Left ventricle myocardium inferior (tissue), 1 donor: ENCODE results near the gene THAP12. TPM values are rescaled to one million over a fixed set of nuclear protein-coding genes. Genes with fewer than 3 reads are reported as not detected.
A peak's percentile ranks its signal among the peaks of the same experiment; 100 is the strongest.

ENCODE experiments used
- DNase-seq: peaks from one replicate; pipeline ENCODE4 v3.0.0-alpha.2; 2020
- H3K27ac ChIP-seq: fragments of 200-600 bp; replicated peaks from 2 replicates; pipeline ENCODE4 v1.8.0; 2021
- H3K27me3 ChIP-seq: fragments of 200-600 bp; 2 replicates; pipeline ENCODE4 v1.8.0; 2021; ENCODE audit warnings: low read depth
- H3K36me3 ChIP-seq: fragments of 200-600 bp; 2 replicates; pipeline ENCODE4 v1.8.0; 2021
- H3K4me1 ChIP-seq: fragments of 200-600 bp; 2 replicates; pipeline ENCODE4 v1.8.0; 2021
- H3K4me3 ChIP-seq: fragments of 200-600 bp; 2 replicates; pipeline ENCODE4 v1.8.0; 2021; ENCODE audit warnings: mild to moderate bottlenecking, moderate library complexity
- H3K9me3 ChIP-seq: fragments of 200-600 bp; replicated peaks from 2 replicates; pipeline ENCODE4 v1.8.0; 2021
- intact Hi-C: fragments of 100-400 bp; cut with micrococcal nuclease; formaldehyde crosslinking; loops from one replicate; pipeline ENCODE4 v1.11.0; 2022
- total RNA-seq: library from RNA; stranded (reverse); fragmentation: NEBNext Ultra II Directional; extraction: Animal tissue kit (Norgen Biotek cat#: 25700); gene quantifications from one replicate; pipeline ENCODE4 v1.2.1, GENCODE V29; 2021
- TF ChIP-seq, protein P1 (sequence below): fragments of 200-600 bp; IDR thresholded peaks from 2 replicates; pipeline ENCODE4 v1.8.0; 2021; ENCODE audit warnings: antibody characterized with exemption, mild to moderate bottlenecking, borderline replicate concordance
- donor health status: DM: no; HTN: yes; CAD: no; lungs with severe emphysema.

THAP12 gene
- total RNA-seq, 1 donor from 2014 or later = 20.5 TPM

DNA sequence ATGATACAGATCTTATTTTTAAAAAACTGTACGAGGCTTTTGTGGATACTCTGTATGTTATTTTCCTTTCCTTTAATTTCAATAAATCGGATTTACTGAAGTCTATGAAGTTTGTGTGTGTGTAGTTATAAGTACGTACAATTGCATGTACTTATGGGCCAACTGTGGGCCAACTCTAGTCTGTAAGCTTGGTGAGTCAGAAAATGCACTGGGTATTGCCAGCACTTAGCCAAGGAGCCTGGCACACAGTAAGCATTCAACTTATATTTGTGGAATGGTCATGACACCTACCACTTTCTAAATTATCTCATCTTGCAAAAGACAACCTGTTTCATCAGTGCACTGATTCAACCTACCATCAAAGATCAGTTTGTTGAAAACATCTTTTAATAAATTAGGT, 32.6 kb downstream of the THAP12 start:
- no peaks in the 10 kb centered on the region for H3K27me3 ChIP-seq
- DNase-seq = no peak
- TF ChIP-seq, protein P1, sequence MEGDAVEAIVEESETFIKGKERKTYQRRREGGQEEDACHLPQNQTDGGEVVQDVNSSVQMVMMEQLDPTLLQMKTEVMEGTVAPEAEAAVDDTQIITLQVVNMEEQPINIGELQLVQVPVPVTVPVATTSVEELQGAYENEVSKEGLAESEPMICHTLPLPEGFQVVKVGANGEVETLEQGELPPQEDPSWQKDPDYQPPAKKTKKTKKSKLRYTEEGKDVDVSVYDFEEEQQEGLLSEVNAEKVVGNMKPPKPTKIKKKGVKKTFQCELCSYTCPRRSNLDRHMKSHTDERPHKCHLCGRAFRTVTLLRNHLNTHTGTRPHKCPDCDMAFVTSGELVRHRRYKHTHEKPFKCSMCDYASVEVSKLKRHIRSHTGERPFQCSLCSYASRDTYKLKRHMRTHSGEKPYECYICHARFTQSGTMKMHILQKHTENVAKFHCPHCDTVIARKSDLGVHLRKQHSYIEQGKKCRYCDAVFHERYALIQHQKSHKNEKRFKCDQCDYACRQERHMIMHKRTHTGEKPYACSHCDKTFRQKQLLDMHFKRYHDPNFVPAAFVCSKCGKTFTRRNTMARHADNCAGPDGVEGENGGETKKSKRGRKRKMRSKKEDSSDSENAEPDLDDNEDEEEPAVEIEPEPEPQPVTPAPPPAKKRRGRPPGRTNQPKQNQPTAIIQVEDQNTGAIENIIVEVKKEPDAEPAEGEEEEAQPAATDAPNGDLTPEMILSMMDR = no peak
- no peak overlapping the region for H3K4me3 ChIP-seq
- peaks cover 35% of the 10 kb centered on the region for H3K36me3 ChIP-seq
- intact Hi-C loops = no loop called here
- H3K4me1 ChIP-seq = peaks cover 3% of the 10 kb centered on the region
- no peak overlapping the region for H3K27ac ChIP-seq
- H3K9me3 ChIP-seq = no peaks in the 10 kb centered on the region

DNA sequence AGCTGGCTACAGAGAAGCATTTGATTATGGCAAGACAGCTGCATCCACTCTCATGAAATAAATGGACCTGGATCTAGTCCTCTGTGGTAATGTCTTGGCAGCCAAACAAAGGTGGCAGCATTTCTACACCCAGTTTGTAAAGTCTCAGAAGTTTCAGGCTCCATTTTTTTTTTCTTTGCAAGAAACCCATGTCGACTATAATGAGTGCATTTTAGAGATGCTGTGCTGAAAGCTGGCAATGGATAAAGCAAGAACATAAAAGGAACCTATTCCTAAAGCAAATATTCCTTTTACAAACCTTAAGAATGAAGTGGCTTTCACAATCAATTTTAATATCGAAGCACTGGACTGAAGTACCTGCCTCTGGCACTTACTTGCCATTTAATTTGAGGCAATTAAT, 33.5 kb downstream of the THAP12 start:
- H3K9me3 ChIP-seq = no peaks in the 10 kb centered on the region
- TF ChIP-seq, protein P1 = no peak
- no peak overlapping the region for H3K4me3 ChIP-seq
- H3K27me3 ChIP-seq = no peaks in the 10 kb centered on the region
- peaks cover 3% of the 10 kb centered on the region for H3K4me1 ChIP-seq
- intact Hi-C loops = no loop called here
- H3K27ac ChIP-seq = no peak overlapping the region
- DNase-seq = no peak
- H3K36me3 ChIP-seq = peaks cover 28% of the 10 kb centered on the region

DNA sequence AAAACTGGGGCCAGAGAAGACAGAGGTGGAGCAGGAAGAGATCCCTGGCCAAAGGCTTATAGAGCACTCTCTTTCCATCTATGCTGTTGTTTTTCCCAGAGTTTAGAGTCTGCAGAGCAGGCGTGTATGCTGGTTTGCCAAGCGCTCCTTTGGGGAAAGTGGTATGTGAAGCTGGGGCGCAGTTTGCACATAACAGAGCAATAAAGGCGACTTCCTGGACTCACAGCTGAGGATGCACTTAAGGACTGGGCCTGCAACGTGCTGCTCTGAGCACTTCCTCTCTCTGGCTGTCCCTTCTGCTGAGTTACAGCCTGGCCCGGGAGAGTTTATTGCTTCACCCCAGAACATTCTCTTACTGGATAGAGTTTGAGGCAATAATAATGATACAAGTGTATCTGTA, 41.7 kb downstream of the THAP12 start:
- intact Hi-C loops = no loop called here
- peaks cover 27% of the 10 kb centered on the region for H3K4me1 ChIP-seq
- TF ChIP-seq, protein P1 = no peak
- DNase-seq = peak; percentile 58
- peak overlapping the region; percentile 81 for H3K27ac ChIP-seq
- H3K27me3 ChIP-seq = no peaks in the 10 kb centered on the region
- no peak overlapping the region for H3K4me3 ChIP-seq
- H3K36me3 ChIP-seq = no peaks in the 10 kb centered on the region
- peaks cover 13% of the 10 kb centered on the region for H3K9me3 ChIP-seq

DNA sequence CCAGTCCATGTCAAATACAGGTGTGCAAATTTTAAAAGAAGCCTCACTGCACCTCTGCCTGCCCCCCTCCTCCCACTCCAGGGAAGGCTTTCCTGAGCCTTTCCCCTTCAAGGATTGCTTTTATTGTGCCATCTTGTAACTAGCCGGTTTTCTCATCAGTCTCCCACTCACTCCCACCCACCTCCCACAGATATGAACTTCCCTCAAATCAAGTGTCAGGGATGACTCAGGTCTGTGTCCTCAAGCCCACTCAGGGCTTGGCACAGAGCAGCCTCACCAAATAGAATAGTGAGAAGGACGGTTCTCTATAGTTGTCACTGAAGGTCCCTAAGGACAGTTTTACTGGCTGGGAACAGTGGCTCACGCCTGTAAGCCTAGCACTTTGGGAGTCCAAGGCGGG, 43.0 kb downstream of the THAP12 start:
- TF ChIP-seq, protein P1 = no peak
- Histone ChIP-seq H3K9me3 (peaks cover 13% of the 10 kb centered on the region), H3K27me3 (no peaks in the 10 kb centered on the region), H3K36me3 (no peaks in the 10 kb centered on the region), H3K27ac (peak overlapping the region; percentile 81), H3K4me1 (peaks cover 27% of the 10 kb centered on the region), H3K4me3 (no peak overlapping the region)
- intact Hi-C loops = no loop called here
- DNase-seq = no peak

DNA sequence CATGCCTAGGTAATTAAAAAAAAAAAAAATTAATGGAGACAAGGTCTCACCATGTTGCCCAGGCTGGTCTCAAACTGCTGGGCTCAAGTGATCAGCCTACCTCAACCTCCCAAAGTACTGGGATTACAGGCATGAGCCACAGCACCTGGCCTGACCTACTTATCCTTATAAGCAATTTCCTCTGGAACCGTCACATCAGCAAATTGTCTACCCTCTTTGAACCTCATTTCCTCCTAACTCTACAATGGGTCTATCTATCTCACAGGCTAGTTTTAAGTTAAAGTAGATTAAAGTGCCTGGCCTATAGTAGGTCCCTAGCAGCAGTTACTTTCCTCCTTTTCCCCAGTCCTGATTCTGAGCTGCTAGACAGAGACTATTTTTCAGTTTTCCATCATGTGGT, 43.5 kb downstream of the THAP12 start:
- Histone ChIP-seq H3K27ac (peak overlapping the region; percentile 81), H3K27me3 (no peaks in the 10 kb centered on the region), H3K4me3 (no peak overlapping the region), H3K9me3 (peaks cover 13% of the 10 kb centered on the region), H3K36me3 (no peaks in the 10 kb centered on the region), H3K4me1 (peaks cover 27% of the 10 kb centered on the region)
- TF ChIP-seq, protein P1 = no peak
- intact Hi-C loops = no loop called here
- no peak for DNase-seq

DNA sequence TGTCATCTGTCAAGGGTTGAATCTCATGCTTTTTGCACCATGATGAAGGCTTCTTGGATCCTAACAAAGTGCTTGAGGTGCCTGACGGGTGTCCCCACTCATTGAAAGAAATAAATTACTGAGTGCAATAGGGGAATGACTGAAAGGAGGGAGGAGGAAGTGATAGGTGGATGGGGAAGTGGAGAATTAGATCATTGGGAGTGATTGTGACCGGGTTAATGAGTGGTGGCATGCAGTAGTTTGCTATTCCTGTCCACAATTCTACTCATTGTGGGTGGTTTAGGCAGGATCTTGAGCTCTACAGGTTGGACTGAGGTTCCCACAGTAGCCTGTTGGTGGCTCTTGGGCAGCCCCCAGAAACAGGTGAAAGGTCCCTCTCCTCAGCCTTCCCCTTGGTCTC, 44.3 kb downstream of the THAP12 start:
- H3K9me3 ChIP-seq = peaks cover 13% of the 10 kb centered on the region
- no peak for DNase-seq
- intact Hi-C loops = no loop called here
- no peaks in the 10 kb centered on the region for H3K27me3 ChIP-seq
- no peak overlapping the region for H3K4me3 ChIP-seq
- no peak overlapping the region for H3K27ac ChIP-seq
- H3K36me3 ChIP-seq = no peaks in the 10 kb centered on the region
- TF ChIP-seq, protein P1 = no peak
- peaks cover 27% of the 10 kb centered on the region for H3K4me1 ChIP-seq
